ENCODE results near the gene TSHZ3.

The TSHZ3 gene

GRCh38 chr19:31334849-31335624 lies 14.2 kb downstream of the TSHZ3 start:
- Histone ChIP-seq H3K4me3 (ENCODE audit: low read length) (no peak overlapping the region), H3K36me3 (replicated peaks; ENCODE audit: low read depth, low read length) (no peaks in the 10 kb centered on the region), H3K9ac (ENCODE audit: low read length) (no peak overlapping the region), H3K27ac (ENCODE audit: low read length) (no peak overlapping the region), H2AFZ (ENCODE audit: low read depth, low read length) (no peak overlapping the region), H3K4me2 (ENCODE audit: low read length) (no peak overlapping the region), H3K4me1 (ENCODE audit: low read length) (no peaks in the 10 kb centered on the region), H3K27me3 (ENCODE audit: low read depth, low read length) (no peaks in the 10 kb centered on the region), H3K9me3 (ENCODE audit: insufficient read depth, low read length) (no peaks in the 10 kb centered on the region), H3K79me2 (ENCODE audit: low read length) (no peaks in the 10 kb centered on the region), H4K20me1 (ENCODE audit: insufficient read depth, low read length) (no peaks in the 10 kb centered on the region)
- TF ChIP-seq CTCF (IDR thresholded peaks at IDR 0.05; ENCODE audit: low read depth, low read length) = no peak
- no peak for TF ChIP-seq EZH2phosphoT487 (IDR thresholded peaks at IDR 0.05; ENCODE audit: low read depth)

- no peaks in the 10 kb centered on the region for H3K9me3 ChIP-seq (ENCODE audit: insufficient read depth, low read length)
- no peaks in the 10 kb centered on the region for H3K79me2 ChIP-seq (ENCODE audit: low read length)
- no peak overlapping the region for H3K4me3 ChIP-seq (ENCODE audit: low read length)
- H3K9ac ChIP-seq (ENCODE audit: low read length) = no peak overlapping the region
- H2AFZ ChIP-seq (ENCODE audit: low read depth, low read length) = no peak overlapping the region
- H3K4me1 ChIP-seq (ENCODE audit: low read length) = no peaks in the 10 kb centered on the region
- no peaks in the 10 kb centered on the region for H3K36me3 ChIP-seq (replicated peaks; ENCODE audit: low read depth, low read length)
- H3K27ac ChIP-seq (ENCODE audit: low read length) = no peak overlapping the region
- H3K27me3 ChIP-seq (ENCODE audit: low read depth, low read length) = no peaks in the 10 kb centered on the region
- no peaks in the 10 kb centered on the region for H4K20me1 ChIP-seq (ENCODE audit: insufficient read depth, low read length)
- no peak overlapping the region for H3K4me2 ChIP-seq (ENCODE audit: low read length)
- TF ChIP-seq CTCF (IDR thresholded peaks at IDR 0.05; ENCODE audit: low read depth, low read length) (no peak), EZH2phosphoT487 (IDR thresholded peaks at IDR 0.05; ENCODE audit: low read depth) (no peak)
Measured at GRCh38 chr19:31334101-31334848, 15.0 kb downstream of the TSHZ3 start.

- no peaks in the 10 kb centered on the region for H3K36me3 ChIP-seq (replicated peaks; ENCODE audit: low read depth, low read length)
- no peaks in the 10 kb centered on the region for H3K4me1 ChIP-seq (ENCODE audit: low read length)
- H4K20me1 ChIP-seq (ENCODE audit: insufficient read depth, low read length) = no peaks in the 10 kb centered on the region
- H3K79me2 ChIP-seq (ENCODE audit: low read length) = no peaks in the 10 kb centered on the region
- no peak overlapping the region for H2AFZ ChIP-seq (ENCODE audit: low read depth, low read length)
- TF ChIP-seq EZH2phosphoT487 (IDR thresholded peaks at IDR 0.05; ENCODE audit: low read depth) (no peak), CTCF (IDR thresholded peaks at IDR 0.05; ENCODE audit: low read depth, low read length) (no peak)
- no peak overlapping the region for H3K4me2 ChIP-seq (ENCODE audit: low read length)
- H3K27me3 ChIP-seq (ENCODE audit: low read depth, low read length) = no peaks in the 10 kb centered on the region
- no peak overlapping the region for H3K4me3 ChIP-seq (ENCODE audit: low read length)
- H3K9me3 ChIP-seq (ENCODE audit: insufficient read depth, low read length) = no peaks in the 10 kb centered on the region
- no peak overlapping the region for H3K9ac ChIP-seq (ENCODE audit: low read length)
- H3K27ac ChIP-seq (ENCODE audit: low read length) = no peak overlapping the region
Measured at GRCh38 chr19:31332096-31332495, 17.1 kb downstream of the TSHZ3 start.

GRCh38 chr19:31331536-31331935 lies 17.7 kb downstream of the TSHZ3 start:
- Histone ChIP-seq H3K36me3 (replicated peaks; ENCODE audit: low read depth, low read length) (no peaks in the 10 kb centered on the region), H3K4me3 (ENCODE audit: low read length) (no peak overlapping the region), H2AFZ (ENCODE audit: low read depth, low read length) (no peak overlapping the region), H3K27ac (ENCODE audit: low read length) (no peak overlapping the region), H4K20me1 (ENCODE audit: insufficient read depth, low read length) (no peaks in the 10 kb centered on the region), H3K4me2 (ENCODE audit: low read length) (no peak overlapping the region), H3K4me1 (ENCODE audit: low read length) (no peaks in the 10 kb centered on the region), H3K9ac (ENCODE audit: low read length) (no peak overlapping the region), H3K79me2 (ENCODE audit: low read length) (no peaks in the 10 kb centered on the region), H3K27me3 (ENCODE audit: low read depth, low read length) (no peaks in the 10 kb centered on the region), H3K9me3 (ENCODE audit: insufficient read depth, low read length) (no peaks in the 10 kb centered on the region)
- TF ChIP-seq CTCF (IDR thresholded peaks at IDR 0.05; ENCODE audit: low read depth, low read length) (no peak), EZH2phosphoT487 (IDR thresholded peaks at IDR 0.05; ENCODE audit: low read depth) (no peak)

Measured in OCI-LY3 (cell line).